Lung (tissue), 12 donors: Measurements from ENCODE around the gene TEP1. TPM values are rescaled to one million over a fixed set of nuclear protein-coding genes. Genes with fewer than 3 reads are reported as not detected.
"Not testable (repeated sequence)": the region's sequence is repeated elsewhere in the genome, so short reads cannot be mapped to it uniquely, and the experiment has no call there.

Experiments used
- ATAC-seq: fragments of 200-7000 bp; cut with Tn5 transposase; one replicate; pipeline ENCODE4 v1.9.1; 2020; ENCODE audit warnings: moderate number of reproducible peaks; ENCODE audit not compliant: insufficient read depth, low FRiP score
- DNase-seq, 3 donors: peaks; one replicate each; pipeline ENCODE4 v3.0.0-alpha.2; 2013 to 2017
- H3K27ac ChIP-seq, 2 donors: one replicate each; pipeline ENCODE4 v1.5.1; 2013; ENCODE audit warnings: mild to moderate bottlenecking in 2 of 2, moderate library complexity in 2 of 2, control low read depth in 1 of 2, inconsistent platforms in 1 of 2, low read depth in 1 of 2, low read length in 1 of 2
- H3K27me3 ChIP-seq, 3 donors: one replicate each; pipeline ENCODE4 v1.5.1; 2013; ENCODE audit warnings: low read length in 2 of 3; ENCODE audit not compliant: control insufficient read depth in 3 of 3, insufficient read depth in 3 of 3
- H3K36me3 ChIP-seq, 4 donors: one replicate each; pipeline ENCODE4 v1.5.1; 2013; ENCODE audit warnings: low read length in 4 of 4, mild to moderate bottlenecking in 1 of 4, moderate library complexity in 1 of 4; ENCODE audit not compliant: control insufficient read depth in 4 of 4, insufficient read depth in 4 of 4
- H3K4me1 ChIP-seq, 5 donors: one replicate each; pipeline ENCODE4 v1.5.1; 2013; ENCODE audit warnings: low read length in 5 of 5, mild to moderate bottlenecking in 2 of 5, moderate library complexity in 1 of 5; ENCODE audit not compliant: control insufficient read depth in 5 of 5, insufficient read depth in 5 of 5
- H3K4me3 ChIP-seq: one replicate; pipeline ENCODE4 v1.5.1; 2013; ENCODE audit warnings: mild to moderate bottlenecking, control low read depth, moderate library complexity
- H3K9ac ChIP-seq, 2 donors: one replicate each; pipeline ENCODE4 v1.5.1; 2013; ENCODE audit warnings: low read length in 2 of 2, control low read depth in 1 of 2; ENCODE audit not compliant: insufficient read depth in 1 of 2
- H3K9me3 ChIP-seq, 4 donors: one replicate each; pipeline ENCODE4 v1.5.1; 2013; ENCODE audit warnings: low read length in 3 of 4, mild to moderate bottlenecking in 1 of 4, moderate library complexity in 1 of 4; ENCODE audit not compliant: control insufficient read depth in 4 of 4, insufficient read depth in 3 of 4
- WGBS, 2 donors: extraction: QIAGEN DNeasy Blood & Tissue Kit; methylation state at CpG; one replicate each; pipeline ENCODE4 v1.1.7; 2013; 5-methylcytosine and 5-hydroxymethylcytosine counted together
- polyA plus RNA-seq, 2 donors: library from polyadenylated mRNA; stranded (reverse); fragments of 200-250 nt; gene quantifications; one replicate each; pipeline ENCODE4 v1.2.1, GENCODE V29; 2013
- total RNA-seq, 2 donors: library from RNA; depleted of rRNA in 1 of 2; stranded (reverse); fragments of >200 nt in 1 of 2; gene quantifications; one replicate each; pipeline ENCODE4 v1.2.1, GENCODE V29; 2014 to 2021
- TF ChIP-seq, protein P1 (sequence below): IDR thresholded peaks from 2 replicates; pipeline ENCODE4 v1.5.1; 2012; ENCODE audit warnings: mild to moderate bottlenecking; ENCODE audit errors: control extremely low read depth, extremely low read depth
- donor health status: control.
- donor health status: control.
- donor health status: Bipolar disorder and iron deficiency.
- donor health status: healthy.
- donor health status: DM: yes; HTN: yes; CAD: no.

TEP1 gene
- total and polyA plus RNA-seq, 4 donors = 15.7 to 44.7 (median 22.5) TPM

DNA sequence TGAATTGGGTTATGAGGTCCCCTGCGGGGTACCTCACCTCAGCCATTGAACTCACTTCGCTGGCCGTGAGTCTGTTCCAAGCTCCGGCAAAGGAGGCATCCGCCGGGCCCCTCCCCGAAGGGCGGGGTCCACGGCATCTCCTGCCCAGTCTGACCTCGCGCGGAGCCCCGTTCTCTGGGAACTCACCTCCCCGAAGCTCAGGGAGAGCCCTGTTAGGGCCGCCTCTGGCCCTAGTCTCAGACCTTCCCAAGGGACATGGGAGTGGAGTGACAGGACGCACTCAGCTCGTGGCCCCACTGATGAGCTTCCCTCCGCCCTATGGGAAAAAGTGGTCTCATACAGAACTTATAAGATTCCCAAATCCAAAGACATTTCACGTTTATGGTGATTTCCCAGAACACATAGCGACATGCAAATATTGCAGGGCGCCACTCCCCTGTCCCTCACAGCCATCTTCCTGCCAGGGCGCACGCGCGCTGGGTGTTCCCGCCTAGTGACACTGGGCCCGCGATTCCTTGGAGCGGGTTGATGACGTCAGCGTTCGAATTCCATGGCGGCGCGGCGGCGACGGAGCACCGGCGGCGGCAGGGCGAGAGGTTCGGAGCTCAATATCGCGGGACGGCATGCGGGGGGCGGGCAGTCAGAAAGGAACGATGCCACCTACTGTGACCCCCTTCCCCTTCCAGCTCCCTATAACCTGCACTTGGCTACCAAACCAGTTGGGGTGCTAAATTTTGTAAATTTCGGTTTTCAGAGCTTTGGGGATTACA is 70.0 kb downstream of the TEP1 start, which contains the start of gene PARP2:
Gene PARP2 (plus strand): TSS at position 544 of the 770 bp plus-strand sequence. CDS start 7 bp downstream, at position 551.
- peak within 1 kb of the TSS; percentile 93 to 98 for H3K9ac ChIP-seq
- peaks cover 0 to 6% (median 0%) of the 10 kb centered on the region in 3 donors for H3K27me3 ChIP-seq
- peak within 1 kb of the TSS; percentile 63 for H3K4me3 ChIP-seq
- DNase-seq (peak; percentile 99 to 100 (median 100)), ATAC-seq (peak; percentile 97)
- H3K36me3 ChIP-seq = peaks cover 2 to 21% (median 13%) of the 10 kb centered on the region in 4 donors
- TF ChIP-seq, protein P1, sequence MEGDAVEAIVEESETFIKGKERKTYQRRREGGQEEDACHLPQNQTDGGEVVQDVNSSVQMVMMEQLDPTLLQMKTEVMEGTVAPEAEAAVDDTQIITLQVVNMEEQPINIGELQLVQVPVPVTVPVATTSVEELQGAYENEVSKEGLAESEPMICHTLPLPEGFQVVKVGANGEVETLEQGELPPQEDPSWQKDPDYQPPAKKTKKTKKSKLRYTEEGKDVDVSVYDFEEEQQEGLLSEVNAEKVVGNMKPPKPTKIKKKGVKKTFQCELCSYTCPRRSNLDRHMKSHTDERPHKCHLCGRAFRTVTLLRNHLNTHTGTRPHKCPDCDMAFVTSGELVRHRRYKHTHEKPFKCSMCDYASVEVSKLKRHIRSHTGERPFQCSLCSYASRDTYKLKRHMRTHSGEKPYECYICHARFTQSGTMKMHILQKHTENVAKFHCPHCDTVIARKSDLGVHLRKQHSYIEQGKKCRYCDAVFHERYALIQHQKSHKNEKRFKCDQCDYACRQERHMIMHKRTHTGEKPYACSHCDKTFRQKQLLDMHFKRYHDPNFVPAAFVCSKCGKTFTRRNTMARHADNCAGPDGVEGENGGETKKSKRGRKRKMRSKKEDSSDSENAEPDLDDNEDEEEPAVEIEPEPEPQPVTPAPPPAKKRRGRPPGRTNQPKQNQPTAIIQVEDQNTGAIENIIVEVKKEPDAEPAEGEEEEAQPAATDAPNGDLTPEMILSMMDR = no peak
- WGBS, 2 donors = 0% methylated on average over 49 to 50 of the region's 50 CpGs
- peak within 1 kb of the TSS; percentile 90 to 95 for H3K27ac ChIP-seq
- H3K4me1 ChIP-seq = peaks cover 0 to 9% (median 0%) of the 10 kb centered on the region in 5 donors
- H3K9me3 ChIP-seq = no peaks in the 10 kb centered on the region

DNA sequence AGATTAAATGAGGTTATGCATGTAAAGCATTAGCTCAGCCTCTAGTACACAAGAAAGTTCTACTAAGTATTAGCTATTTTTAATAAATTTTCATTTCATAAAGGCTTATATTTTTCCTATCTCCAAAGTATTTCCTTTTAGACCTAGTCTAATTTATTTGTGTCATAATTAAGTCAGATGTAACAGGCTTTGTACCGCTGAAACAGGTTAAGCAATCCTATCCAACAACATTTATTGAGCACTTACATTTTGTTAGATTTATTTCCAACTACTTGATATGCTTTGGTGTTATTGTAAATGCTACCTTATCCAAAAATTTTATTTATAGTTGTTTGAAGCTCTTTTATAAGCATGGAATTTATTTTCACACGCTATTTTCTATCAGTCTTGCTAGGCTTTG is 71.7 kb downstream of the TEP1 start:
- ATAC-seq (no peak), DNase-seq (peak in 1 of 3 donors; percentile 11)
- H3K36me3 ChIP-seq = peaks cover 2 to 15% (median 10%) of the 10 kb centered on the region in 4 donors
- H3K27me3 ChIP-seq = peaks cover 0 to 6% (median 0%) of the 10 kb centered on the region in 3 donors
- no peak overlapping the region for H3K9ac ChIP-seq
- TF ChIP-seq, protein P1 = no peak
- no peaks in the 10 kb centered on the region for H3K9me3 ChIP-seq
- H3K27ac ChIP-seq = no peak overlapping the region
- 52 to 55% methylated on average over 2 of the region's 2 CpGs for WGBS, 2 donors
- no peak overlapping the region for H3K4me3 ChIP-seq
- H3K4me1 ChIP-seq = peaks cover 0 to 9% (median 0%) of the 10 kb centered on the region in 5 donors

DNA sequence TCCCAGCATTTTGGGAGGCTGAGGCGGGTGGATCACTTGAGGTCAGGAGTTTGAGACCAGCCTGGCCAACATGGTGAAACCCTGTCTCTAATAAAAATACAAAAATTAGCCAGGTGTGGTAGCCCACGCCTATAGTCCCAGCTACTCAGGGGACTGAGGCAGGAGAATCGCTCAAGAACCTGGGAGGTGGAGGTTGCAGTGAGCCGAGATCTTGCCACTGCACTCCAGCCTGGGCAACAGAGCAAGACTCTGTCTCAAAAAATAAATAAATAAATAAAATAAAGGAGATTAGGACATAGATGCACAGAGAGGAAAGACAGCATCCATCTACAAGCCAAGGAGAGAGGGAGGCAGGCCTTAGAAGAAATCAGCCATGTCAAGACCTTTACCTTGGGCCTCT is 72.3 kb downstream of the TEP1 start:
- not testable (repeated sequence) for H3K9ac ChIP-seq, ATAC-seq, H3K27ac ChIP-seq, H3K9me3 ChIP-seq, DNase-seq, H3K4me3 ChIP-seq, H3K4me1 ChIP-seq, H3K27me3 ChIP-seq
- H3K36me3 ChIP-seq = peaks cover 2 to 11% (median 8%) of the 10 kb centered on the region in 4 donors
- 97 to 99% methylated on average over 4 of the region's 4 CpGs for WGBS, 2 donors

DNA sequence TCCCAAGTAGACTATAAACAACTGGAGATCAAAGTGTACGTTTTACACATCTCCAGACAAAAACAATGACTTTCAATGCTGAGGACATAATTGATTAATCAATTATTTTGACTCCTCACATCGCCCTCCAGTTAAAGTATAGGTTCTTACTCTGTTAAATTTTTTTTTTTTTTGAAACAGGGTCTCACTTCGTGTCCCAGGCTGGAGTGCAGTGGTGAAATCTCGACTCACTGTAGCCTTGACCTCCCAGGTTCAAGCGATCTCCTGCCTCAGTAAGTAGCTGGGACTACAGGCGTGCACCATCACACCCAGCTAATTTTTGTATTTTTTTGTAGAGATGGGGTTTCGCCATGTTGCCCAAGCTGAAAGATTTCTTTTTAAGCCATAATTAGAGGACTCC is 79.3 kb downstream of the TEP1 start:
- Histone ChIP-seq H3K4me3 (no peak overlapping the region), H3K9ac (no peak overlapping the region), H3K36me3 (no peaks in the 10 kb centered on the region), H3K27ac (no peak overlapping the region), H3K27me3 (peaks cover 0 to 7% (median 0%) of the 10 kb centered on the region in 3 donors), H3K4me1 (peaks cover 0 to 14% (median 0%) of the 10 kb centered on the region in 5 donors), H3K9me3 (no peaks in the 10 kb centered on the region)
- TF ChIP-seq, protein P1 = no peak
- DNase-seq = no peak
- WGBS, 2 donors = 78% methylated on average over 7 of the region's 7 CpGs
- ATAC-seq = no peak
